Neural cell (in vitro differentiated cells): ENCODE data around the gene SPR.

Experiments
- CTCF ChIP-seq: fragments of 450-650 bp; IDR thresholded peaks from 2 replicates; pipeline ENCODE4 v1.5.1; 2014; ENCODE audit warnings: antibody characterized with exemption, mild to moderate bottlenecking, moderate library complexity; ENCODE audit not compliant: poor library complexity, severe bottlenecking
- EP300 ChIP-seq: fragments of 450-650 bp; conservative IDR thresholded peaks from 2 replicates; pipeline ENCODE4 v1.6.1; 2014; ENCODE audit warnings: antibody characterized with exemption, mild to moderate bottlenecking, moderate library complexity; ENCODE audit not compliant: poor library complexity, severe bottlenecking
- EZH2 ChIP-seq: fragments of 200-600, 300-800 bp; shearing (Covaris generic), sonication (generic); IDR thresholded peaks from 2 replicates; pipeline ENCODE4 v1.6.1; 2014; ENCODE audit warnings: antibody characterized with exemption, low read length, borderline replicate concordance, mild to moderate bottlenecking; ENCODE audit not compliant: insufficient read depth, poor library complexity, severe bottlenecking
- MXI1 ChIP-seq: fragments of 450-650 bp; conservative IDR thresholded peaks from 2 replicates; pipeline ENCODE4 v1.6.1; 2014; ENCODE audit warnings: antibody characterized with exemption, mild to moderate bottlenecking; ENCODE audit not compliant: poor library complexity, severe bottlenecking
- POLR2AphosphoS5 ChIP-seq: IDR thresholded peaks from 2 replicates; pipeline ENCODE4 v1.6.1; 2012
- RAD21 ChIP-seq: fragments of 450-650 bp; conservative IDR thresholded peaks from 2 replicates; pipeline ENCODE4 v1.6.1; 2014; ENCODE audit warnings: antibody characterized with exemption, mild to moderate bottlenecking, moderate library complexity
- REST ChIP-seq: IDR thresholded peaks from 2 replicates; pipeline ENCODE4 v1.6.1; 2012; ENCODE audit warnings: borderline replicate concordance

GRCh38 chr2:72897785-72898584 is 10.8 kb downstream of the SPR start:
- TF ChIP-seq EZH2 (no peak), CTCF (no peak), REST (no peak), POLR2AphosphoS5 (no peak), RAD21 (no peak), EP300 (no peak), MXI1 (no peak)
